ENCODE results near the gene ELMO3. TPM values are rescaled to one million over a fixed set of nuclear protein-coding genes. Genes with fewer than 3 reads are reported as not detected.

ELMO3 gene
- total RNA-seq, 1 donor: 0.36 TPM

- no peaks in the 10 kb centered on the region for H3K27me3 ChIP-seq (ENCODE audit: insufficient read depth, low read length)
- peak within 1 kb of the TSS; percentile 45 for H2AFZ ChIP-seq (ENCODE audit: low read length)
- peak within 1 kb of the TSS; percentile 88 for H3K4me3 ChIP-seq (ENCODE audit: insufficient read depth, low read length)
- peaks cover 42% of the 10 kb centered on the region for H3K79me2 ChIP-seq (ENCODE audit: insufficient read depth, low read length)
- TF ChIP-seq CTCF (IDR thresholded peaks at IDR 0.05; ENCODE audit: extremely low read depth, low read depth, low read length): no peak
- H3K4me1 ChIP-seq (ENCODE audit: insufficient read depth, low read length): peaks cover 30% of the 10 kb centered on the region
- H3K27ac ChIP-seq (ENCODE audit: low read depth, low read length): peak within 1 kb of the TSS; percentile 76
- peak within 1 kb of the TSS; percentile 98 for H3K4me2 ChIP-seq (ENCODE audit: insufficient read depth, low read length)
- no peaks in the 10 kb centered on the region for H3K9me3 ChIP-seq (ENCODE audit: low read depth, low read length)
- H4K20me1 ChIP-seq (ENCODE audit: insufficient read depth, low read length): peaks cover 36% of the 10 kb centered on the region
- peak; percentile 100 for DNase-seq (ENCODE audit: insufficient read length, low spot score, missing footprints)
- peaks cover 38% of the 10 kb centered on the region for H3K36me3 ChIP-seq (ENCODE audit: insufficient read depth, low read length)
Measured at GRCh38 chr16:67191995-67192681, 6.8 kb upstream of the ELMO3 start, which contains the start of gene E2F4. Gene E2F4 (plus strand): TSS chr16:67192155. CDS start chr16:67192228, 73 bp downstream.

- no peak overlapping the region for H2AFZ ChIP-seq (ENCODE audit: low read length)
- no peaks in the 10 kb centered on the region for H3K9me3 ChIP-seq (ENCODE audit: low read depth, low read length)
- peak overlapping the region; percentile 76 for H3K27ac ChIP-seq (ENCODE audit: low read depth, low read length)
- H3K4me1 ChIP-seq (ENCODE audit: insufficient read depth, low read length): peaks cover 30% of the 10 kb centered on the region
- no peak for DNase-seq (ENCODE audit: insufficient read length, low spot score, missing footprints)
- peak overlapping the region; percentile 88 for H3K4me3 ChIP-seq (ENCODE audit: insufficient read depth, low read length)
- H4K20me1 ChIP-seq (ENCODE audit: insufficient read depth, low read length): peaks cover 38% of the 10 kb centered on the region
- peaks cover 42% of the 10 kb centered on the region for H3K79me2 ChIP-seq (ENCODE audit: insufficient read depth, low read length)
- peaks cover 45% of the 10 kb centered on the region for H3K36me3 ChIP-seq (ENCODE audit: insufficient read depth, low read length)
- no peaks in the 10 kb centered on the region for H3K27me3 ChIP-seq (ENCODE audit: insufficient read depth, low read length)
- H3K4me2 ChIP-seq (ENCODE audit: insufficient read depth, low read length): peak overlapping the region; percentile 98
- no peak for TF ChIP-seq CTCF (IDR thresholded peaks at IDR 0.05; ENCODE audit: extremely low read depth, low read depth, low read length)
Measured at GRCh38 chr16:67192781-67193361, 6.1 kb upstream of the ELMO3 start.

- Histone ChIP-seq H2AFZ (ENCODE audit: low read length) (no peak overlapping the region), H3K27me3 (ENCODE audit: insufficient read depth, low read length) (no peaks in the 10 kb centered on the region), H3K79me2 (ENCODE audit: insufficient read depth, low read length) (peaks cover 42% of the 10 kb centered on the region), H3K4me3 (ENCODE audit: insufficient read depth, low read length) (peak overlapping the region; percentile 88), H3K36me3 (ENCODE audit: insufficient read depth, low read length) (peaks cover 49% of the 10 kb centered on the region), H3K4me1 (ENCODE audit: insufficient read depth, low read length) (peaks cover 30% of the 10 kb centered on the region), H3K27ac (ENCODE audit: low read depth, low read length) (peak overlapping the region; percentile 76), H3K9me3 (ENCODE audit: low read depth, low read length) (no peaks in the 10 kb centered on the region), H4K20me1 (ENCODE audit: insufficient read depth, low read length) (peaks cover 44% of the 10 kb centered on the region), H3K4me2 (ENCODE audit: insufficient read depth, low read length) (peak overlapping the region; percentile 98)
- peak; percentile 59 for DNase-seq (ENCODE audit: insufficient read length, low spot score, missing footprints)
- no peak for TF ChIP-seq CTCF (IDR thresholded peaks at IDR 0.05; ENCODE audit: extremely low read depth, low read depth, low read length)
Measured at GRCh38 chr16:67193536-67193935, 5.4 kb upstream of the ELMO3 start.

GRCh38 chr16:67194260-67194659, 4.7 kb upstream of the ELMO3 start:
- peaks cover 30% of the 10 kb centered on the region for H3K4me1 ChIP-seq (ENCODE audit: insufficient read depth, low read length)
- peaks cover 42% of the 10 kb centered on the region for H3K79me2 ChIP-seq (ENCODE audit: insufficient read depth, low read length)
- no peaks in the 10 kb centered on the region for H3K27me3 ChIP-seq (ENCODE audit: insufficient read depth, low read length)
- no peak overlapping the region for H3K4me3 ChIP-seq (ENCODE audit: insufficient read depth, low read length)
- no peak for TF ChIP-seq CTCF (IDR thresholded peaks at IDR 0.05; ENCODE audit: extremely low read depth, low read depth, low read length)
- H3K4me2 ChIP-seq (ENCODE audit: insufficient read depth, low read length): peak overlapping the region; percentile 98
- no peaks in the 10 kb centered on the region for H3K9me3 ChIP-seq (ENCODE audit: low read depth, low read length)
- H4K20me1 ChIP-seq (ENCODE audit: insufficient read depth, low read length): peaks cover 46% of the 10 kb centered on the region
- H3K27ac ChIP-seq (ENCODE audit: low read depth, low read length): no peak overlapping the region
- DNase-seq (ENCODE audit: insufficient read length, low spot score, missing footprints): no peak
- no peak overlapping the region for H2AFZ ChIP-seq (ENCODE audit: low read length)
- H3K36me3 ChIP-seq (ENCODE audit: insufficient read depth, low read length): peaks cover 49% of the 10 kb centered on the region
